Measurements from ENCODE around the gene CCSER1. TPM values are rescaled to one million over a fixed set of nuclear protein-coding genes. Genes with fewer than 3 reads are reported as not detected.

CCSER1 gene
- total RNA-seq, result 0.23 TPM

DNA sequence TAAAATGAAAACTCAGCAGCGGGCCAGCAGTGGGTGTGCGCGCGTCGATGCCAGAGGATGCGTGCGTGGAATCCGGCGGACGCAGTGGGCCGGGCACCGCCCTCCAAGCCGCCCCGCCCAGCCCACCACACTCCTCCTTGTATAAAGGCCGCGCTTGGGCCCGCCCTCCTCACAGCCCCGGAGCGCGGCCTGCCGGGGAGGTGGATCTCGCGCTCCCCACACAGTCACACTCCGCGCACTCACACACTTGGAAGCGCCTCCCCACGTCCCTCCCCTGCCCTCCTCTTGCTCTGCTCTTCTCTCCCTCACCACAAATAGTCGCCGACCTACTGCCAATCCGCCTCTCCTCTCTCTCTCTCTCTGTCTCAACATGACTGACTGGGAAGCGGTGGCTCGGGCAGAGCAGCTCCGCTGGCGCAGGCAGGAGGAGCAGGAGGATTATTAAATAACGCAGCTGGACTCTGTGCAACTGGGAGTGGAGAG is at the start of gene CCSER1:
CCSER1 (plus strand) TSS at position 172 of the 483 bp plus-strand sequence.
- ATAC-seq, result peak; percentile 84
- peak; percentile 54 for DNase-seq (ENCODE audit: low spot score)

DNA sequence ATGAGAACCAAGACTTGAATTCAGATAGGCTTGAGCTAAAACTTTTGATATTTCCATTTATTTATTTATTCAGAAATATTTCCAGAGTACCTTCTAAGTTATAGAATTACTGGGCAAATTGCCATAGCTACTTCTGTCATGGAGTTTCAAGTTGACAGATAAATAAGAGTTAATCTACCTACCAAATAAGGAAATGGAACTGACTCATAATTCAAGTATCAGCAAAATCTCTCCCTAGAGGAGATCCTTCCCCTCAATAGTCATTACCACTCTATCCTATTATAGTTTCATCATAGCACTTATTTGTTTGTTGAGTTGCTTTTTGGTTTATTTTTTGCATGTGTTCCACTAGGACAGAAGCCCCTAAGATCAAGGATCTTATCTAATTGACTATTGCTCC is 48.8 kb upstream of the CCSER1 start:
- no peak for ATAC-seq

DNA sequence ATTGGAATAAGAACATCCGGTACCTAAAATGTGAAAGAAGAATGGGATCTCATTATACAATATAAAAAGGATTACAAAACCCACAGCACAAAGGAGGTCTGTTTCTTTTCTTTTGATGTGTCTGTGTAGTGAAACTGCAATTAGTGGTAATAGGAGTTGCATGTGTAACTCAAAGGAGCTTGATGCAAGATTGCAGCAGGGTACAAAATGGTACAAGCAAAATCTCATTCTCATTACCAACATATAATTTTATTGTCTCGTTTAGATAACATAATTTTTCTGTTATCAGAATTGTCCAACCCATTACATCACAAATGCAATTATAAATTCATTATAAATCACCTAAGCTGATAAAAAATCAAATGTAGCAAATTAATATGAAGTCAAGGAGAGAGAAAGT is 47.1 kb upstream of the CCSER1 start:
- DNase-seq (ENCODE audit: low spot score) (no peak), ATAC-seq (no peak)

More for the DNA sequence above, 48.8 kb upstream of the CCSER1 start:
- DNase-seq (ENCODE audit: low spot score), result no peak

DNA sequence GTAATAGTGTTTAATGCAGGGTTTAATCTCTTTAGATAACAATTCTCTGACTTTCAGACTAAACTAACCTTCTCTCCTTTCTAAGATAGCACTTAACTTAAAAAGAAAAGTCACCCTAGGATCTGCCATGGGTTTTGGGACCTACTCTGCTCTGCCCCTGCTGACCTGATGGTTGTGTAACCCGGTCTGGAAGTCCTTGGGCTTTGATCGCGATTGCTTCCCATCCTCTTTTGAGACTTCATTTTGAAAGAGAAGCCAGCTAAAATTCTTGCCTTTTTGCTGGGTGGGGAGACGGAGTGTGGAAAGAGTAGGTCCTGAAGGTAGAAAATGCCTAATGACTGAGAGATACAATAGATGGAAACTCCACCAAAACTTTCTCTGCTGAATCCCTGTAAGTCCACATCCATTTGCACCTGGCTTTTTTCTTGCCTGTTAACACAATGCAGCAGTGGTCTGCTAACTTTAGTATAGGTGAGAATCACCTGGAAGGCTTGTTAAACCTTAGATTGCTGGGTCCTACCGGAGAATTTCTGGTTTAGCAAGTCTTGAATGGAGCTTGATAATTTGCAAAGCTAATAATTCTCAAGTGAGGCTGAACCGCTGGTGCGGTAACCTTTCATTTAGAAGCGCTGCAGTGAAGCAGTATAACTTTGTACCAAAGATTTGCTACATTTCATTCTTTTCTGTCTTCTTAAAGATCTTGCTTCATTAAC is 45.6 kb upstream of the CCSER1 start:
- ATAC-seq (no peak), DNase-seq (ENCODE audit: low spot score) (no peak)

DNA sequence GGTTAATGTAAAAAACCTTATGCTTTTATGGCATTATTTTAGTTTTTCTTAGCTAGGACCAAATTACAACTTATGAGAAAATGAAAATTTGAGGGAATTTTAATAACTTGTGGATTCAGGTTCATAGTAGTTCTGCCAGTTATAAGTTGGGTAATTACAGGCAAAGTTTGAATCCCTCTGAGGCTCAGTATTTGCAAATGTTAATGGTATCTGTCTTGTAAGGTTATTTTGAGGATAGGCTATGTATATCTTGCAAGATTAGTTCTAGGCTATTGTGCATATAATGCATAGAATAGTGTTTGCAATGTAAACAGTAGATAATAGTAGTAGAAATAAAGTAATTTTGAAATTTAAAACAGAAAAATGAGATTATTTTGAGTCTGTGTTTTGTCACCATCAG is 44.7 kb upstream of the CCSER1 start:
- DNase-seq (ENCODE audit: low spot score), result no peak
- ATAC-seq, result no peak

DNA sequence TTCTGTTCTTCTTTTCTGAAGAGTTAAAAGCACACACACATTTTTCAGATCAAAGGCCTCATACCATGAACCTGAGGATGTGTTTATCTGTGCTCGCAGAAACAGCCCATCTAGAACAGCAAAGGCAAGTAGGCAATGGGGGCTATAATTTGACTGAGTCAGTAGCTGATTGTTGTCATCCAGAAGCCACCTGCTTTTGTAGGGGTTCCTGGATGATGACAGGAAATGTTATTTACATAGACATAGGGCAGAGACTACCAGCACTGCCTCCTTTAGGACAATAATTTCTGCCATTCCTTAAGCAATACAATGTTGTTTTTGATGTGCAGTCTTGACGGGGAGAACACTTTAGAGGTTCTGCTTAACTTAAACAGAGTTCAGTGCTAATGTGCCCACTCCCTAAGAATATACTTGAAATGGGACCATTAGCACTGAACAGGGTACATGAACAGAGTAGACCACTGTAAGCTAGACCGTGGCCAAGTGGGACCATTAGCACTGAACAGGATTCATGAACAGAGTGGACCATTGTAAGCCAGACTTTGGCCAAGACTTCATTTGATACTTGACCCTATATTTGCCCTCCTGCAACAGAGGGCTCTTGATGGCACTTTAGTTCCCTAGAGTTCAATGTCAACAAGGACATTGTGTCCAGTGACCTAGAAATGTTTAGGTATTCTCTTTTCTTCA is 42.8 kb upstream of the CCSER1 start:
- DNase-seq (ENCODE audit: low spot score) (no peak), ATAC-seq (no peak)

DNA sequence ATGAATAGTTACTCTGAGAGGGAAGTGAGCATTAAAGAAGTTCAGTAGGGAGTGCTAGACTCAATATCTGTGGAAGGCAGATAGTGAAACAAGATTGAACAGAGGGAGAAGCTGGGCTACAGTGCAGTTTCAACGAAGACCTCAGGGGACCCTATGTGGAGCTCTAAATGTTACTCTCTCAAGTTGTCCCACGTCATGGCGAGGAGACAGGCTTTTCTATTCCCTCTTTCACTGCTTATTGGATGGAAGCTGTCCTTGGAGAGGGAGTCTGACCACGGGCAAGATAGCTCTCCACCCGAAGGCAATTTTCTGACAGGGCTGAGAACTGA is 42.3 kb upstream of the CCSER1 start:
- no peak for ATAC-seq
- no peak for DNase-seq (ENCODE audit: low spot score)

DNA sequence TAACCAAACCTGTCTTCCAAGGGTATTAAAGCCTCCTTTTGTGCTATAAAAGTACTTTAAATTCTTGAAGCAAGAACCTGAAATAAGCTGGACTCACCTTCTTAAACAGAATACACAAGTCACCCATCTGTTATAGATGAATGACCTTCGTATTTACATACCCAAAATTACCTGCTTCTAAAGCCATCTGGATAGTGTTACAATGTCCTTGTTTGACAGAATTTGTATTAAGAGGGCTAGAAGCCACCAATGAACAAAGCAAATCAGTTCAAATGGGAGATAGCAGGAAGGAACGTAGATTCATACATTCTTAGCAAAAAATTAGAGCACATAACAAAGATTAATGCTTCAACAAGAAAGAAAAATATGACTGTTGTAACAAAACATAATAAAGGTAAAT is 33.7 kb upstream of the CCSER1 start:
- DNase-seq (ENCODE audit: low spot score), result no peak
- ATAC-seq, result no peak

DNA sequence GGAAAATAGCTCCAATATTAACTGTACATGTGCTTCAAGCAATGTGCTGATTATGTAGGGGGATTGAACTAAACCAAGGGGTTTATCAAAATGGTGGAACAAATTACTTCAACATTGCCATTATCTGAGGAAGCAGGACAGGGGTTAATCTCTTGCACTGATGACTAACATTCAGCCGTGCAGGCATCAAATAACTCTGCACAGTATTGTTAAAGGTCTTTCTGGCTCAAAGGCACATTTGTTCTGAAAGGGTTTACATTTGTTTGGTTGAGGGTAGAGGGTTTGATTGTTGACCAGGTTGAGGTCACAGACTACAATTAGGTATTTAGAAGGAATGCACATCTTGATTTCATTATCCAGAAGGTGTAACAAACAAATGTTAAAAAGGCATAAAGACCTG is 32.2 kb upstream of the CCSER1 start:
- ATAC-seq, result no peak
- no peak for DNase-seq (ENCODE audit: low spot score)

DNA sequence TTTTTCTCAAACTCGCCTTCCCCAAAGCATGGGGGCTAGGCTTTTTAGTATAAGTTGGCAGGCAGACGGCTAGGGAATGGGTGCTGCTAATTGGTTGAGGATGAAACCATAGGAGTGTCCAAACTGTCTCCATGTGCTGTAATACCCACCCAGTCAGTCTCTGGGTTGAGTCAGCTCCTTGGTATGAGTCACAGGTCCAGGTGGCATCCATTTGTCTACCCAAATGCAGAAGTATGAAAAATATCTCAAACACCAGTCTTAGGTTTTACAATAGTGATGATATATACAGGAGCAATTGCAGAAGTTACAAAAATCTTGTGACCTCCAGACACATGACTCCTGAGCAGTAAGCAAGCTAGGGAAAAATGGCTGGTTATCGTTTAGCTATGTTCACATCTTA is 27.4 kb upstream of the CCSER1 start:
- ATAC-seq (no peak), DNase-seq (ENCODE audit: low spot score) (no peak)

DNA sequence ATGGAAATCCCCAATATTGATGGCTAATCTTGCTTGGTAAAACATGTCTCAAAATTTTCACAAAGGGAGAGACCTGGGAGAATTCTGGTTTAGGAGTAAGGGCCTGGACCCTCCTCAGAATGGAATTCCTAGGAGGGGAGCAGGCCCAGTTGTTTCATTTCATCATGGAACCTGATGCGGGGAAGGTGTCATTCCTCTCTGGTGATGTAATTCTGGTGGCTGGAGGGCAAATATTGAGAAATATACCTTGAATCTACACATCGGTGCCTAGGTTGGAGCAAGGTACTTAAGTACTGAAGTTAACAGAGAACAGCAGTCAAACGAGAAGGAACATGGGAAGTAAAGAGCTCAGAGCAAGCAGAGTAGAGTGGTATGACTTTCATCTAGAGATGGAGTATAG is 23.2 kb upstream of the CCSER1 start:
- ATAC-seq (no peak), DNase-seq (ENCODE audit: low spot score) (no peak)

DNA sequence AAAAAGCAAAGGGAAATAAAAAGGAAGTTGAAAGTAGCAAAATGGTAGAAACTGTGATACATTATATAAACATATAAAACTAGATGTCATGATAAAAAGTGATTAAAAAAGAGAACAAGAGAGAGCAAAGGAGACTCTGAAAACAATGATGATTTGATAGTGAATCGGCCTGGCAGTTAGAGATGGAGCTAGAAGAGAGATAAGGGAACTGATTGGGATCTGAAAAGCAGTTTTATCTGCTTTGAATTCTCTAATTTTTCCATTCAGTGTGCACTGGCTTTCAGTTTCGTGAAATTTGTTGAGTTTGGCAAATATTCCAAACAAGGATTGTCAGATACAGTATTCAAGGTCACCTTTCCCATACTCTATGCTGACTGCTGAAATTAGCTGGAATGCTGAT is 21.9 kb upstream of the CCSER1 start:
- ATAC-seq, result no peak
- DNase-seq (ENCODE audit: low spot score), result no peak

DNA sequence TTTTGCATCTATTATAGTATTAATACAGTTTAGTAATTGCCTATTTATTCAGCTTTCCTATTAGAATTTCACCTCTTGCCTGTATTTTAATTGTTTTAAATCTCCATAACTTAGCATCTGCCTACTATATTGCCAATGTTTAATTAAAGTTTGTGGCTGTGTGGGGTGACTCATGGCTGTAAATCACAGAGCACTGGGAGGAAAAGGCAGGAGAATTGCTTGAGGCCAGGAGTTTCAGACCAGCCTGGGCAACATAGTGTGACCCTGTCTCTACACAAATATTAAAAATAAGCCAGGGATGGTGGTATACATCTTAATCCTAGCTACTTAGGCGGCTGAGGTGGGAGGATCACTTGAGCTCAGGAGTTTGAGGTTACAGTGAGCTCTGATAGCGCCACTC is 14.5 kb upstream of the CCSER1 start:
- ATAC-seq, result no peak

DNA sequence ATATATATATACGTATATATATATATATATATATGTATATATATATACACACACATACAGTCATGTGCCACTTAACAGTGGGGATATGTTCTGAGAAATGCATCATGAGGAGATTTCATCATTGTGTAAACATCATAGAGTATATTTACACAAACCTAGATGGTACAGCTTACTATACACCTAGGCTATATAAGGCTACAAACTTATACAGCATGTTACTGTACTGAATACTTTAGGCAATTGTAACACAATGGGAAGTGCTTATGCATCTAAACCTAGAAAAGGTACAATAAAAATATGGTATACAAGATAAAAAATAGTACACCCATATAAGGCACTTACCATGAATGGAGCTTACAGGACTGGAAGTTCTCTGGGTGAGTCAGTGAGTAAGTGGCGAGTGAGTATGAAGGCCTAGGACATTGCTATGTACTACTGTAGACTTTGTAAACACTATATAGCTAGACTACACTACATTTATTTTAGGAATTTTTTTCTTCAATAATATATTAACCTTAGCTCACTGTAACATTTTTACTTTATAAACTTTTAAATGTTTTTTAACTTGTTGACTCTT is 13.2 kb upstream of the CCSER1 start:
- no peak for ATAC-seq

More for the DNA sequence above, 14.5 kb upstream of the CCSER1 start:
- DNase-seq (ENCODE audit: low spot score), result no peak

DNA sequence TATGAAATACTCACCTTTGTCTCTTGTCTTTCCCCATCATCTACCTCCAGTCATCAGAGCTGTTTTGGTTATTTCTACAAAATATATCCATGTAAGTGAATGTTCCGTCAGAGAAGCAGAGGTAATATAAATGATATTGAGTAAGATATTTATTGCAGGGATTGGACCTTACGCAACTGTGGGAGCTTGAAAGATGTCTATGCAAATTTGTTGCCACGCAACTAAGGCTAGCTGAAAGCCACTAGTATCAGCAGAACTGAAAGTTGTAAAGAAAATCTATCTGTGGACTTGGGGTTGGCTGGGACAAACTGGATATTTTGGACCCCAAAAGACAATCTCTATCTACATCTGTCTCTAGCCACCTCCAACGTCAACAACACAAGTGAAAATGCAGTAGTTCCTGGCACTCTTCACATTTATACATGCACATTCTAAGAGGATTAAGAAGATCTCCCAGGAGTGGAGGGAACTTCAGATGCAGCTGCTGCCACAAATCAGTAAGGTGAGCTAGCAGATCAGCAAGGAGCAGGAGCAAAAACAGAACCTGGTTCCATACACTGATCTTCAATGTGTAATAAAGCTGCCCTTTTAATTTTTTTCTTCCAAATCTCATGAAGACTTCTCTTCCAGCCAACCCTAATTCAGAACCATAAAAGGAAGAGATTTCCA is 8.5 kb upstream of the CCSER1 start:
- no peak for DNase-seq (ENCODE audit: low spot score)
- no peak for ATAC-seq

More for the DNA sequence above, 13.2 kb upstream of the CCSER1 start:
- DNase-seq (ENCODE audit: low spot score), result no peak

DNA sequence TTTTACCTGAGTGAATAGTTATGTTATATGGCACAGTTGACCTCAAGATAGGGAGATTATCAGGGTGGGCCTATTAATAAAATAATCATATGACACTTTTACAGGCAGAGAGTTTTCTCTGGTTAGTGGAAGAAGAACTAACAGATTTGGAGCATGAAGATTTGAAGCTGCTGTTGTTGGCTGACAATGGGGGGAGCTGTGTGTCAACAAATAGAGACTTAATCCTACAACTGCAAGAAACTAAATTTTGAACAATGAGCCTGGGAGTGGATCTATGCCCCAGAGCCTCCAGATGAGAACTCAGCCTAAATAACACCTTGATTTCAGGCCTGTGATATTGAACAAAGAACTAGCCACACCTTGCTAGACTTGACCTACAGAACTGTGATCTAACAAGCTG is 7.2 kb upstream of the CCSER1 start:
- ATAC-seq (no peak), DNase-seq (ENCODE audit: low spot score) (no peak)

DNA sequence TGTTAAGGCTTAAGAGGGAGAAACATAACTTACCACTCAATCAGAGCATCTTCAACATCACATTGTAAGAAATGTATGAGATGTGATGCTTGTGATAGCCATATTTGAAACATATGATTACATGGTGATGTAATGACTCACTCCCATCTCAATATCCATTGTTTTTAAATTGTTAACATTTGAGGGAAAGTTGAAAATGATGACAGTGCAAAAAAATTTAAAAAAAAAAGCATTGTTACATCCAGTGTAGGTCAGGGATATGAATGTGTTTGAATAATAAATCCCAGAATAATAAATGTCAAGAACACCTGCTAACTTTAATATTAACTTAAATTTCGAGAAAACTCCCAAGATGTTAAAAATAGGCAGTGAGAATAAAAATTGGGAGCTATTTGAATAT is 6.4 kb upstream of the CCSER1 start:
- DNase-seq (ENCODE audit: low spot score), result no peak
- no peak for ATAC-seq

DNA sequence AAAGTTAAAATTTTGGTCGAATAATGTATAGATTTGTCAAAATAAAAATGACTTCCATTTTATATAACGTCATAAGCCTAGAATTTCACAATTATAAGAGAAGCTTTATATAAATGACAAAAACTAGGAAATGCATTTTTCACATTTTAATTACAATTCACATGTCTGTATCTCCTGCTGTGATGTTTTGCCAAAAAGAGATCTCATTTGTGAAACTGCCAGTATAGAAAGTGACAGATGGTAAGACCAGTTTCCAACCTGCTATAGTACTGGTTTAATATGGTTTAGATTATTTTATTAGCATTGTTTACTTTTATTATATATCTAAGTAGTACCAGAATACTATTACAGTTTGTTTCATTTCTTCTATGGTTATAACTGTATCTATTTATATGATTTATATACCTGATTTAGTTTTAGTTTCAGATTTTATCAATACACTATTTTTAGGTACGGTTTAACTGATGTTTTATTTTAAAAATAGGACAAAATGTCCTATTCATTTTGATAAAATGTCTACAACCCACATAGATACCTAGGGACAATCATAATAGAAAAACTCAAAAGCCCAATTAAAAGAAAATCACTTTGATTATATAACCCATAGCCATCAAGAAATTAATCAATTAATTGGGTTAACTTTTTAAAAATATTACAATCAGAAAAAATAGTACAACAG is 5.4 kb upstream of the CCSER1 start:
- ATAC-seq (no peak), DNase-seq (ENCODE audit: low spot score) (no peak)

DNA sequence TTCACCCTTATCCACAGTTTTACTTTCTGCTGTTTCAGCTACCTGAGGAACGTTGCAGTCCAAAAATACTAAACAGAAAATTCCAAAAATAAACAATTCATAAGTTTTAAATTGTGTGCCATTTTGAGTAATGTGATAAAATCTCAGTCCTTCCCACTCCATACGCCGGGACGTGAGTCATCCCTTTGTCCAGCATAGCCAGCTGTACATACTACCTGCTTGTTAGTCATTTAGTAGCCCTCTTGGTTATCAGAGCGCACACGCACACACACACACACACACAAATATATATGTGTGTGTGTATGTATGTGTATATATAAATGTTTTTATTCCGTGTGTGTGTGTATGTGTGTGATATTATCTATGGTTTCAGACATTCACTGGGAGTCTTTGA is 4.8 kb upstream of the CCSER1 start:
- no peak for ATAC-seq

DNA sequence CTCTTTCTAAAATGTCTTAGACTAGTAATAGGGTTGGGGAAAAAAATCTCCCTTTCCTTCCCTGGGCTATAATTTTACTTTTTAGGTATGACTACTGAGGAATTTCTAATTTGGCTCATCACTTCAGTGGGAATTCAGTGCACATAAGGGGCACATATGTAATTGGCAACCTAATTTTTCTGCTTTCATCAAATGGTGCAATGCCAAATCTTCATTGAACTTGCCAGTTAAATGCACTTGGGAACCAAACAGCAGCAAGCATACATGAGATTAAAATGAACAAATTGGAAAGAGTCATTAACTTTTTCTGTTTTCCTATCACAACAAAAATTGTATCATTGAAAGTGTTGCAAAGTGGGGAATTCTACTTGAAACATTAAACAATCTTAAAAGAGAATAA is 2.9 kb upstream of the CCSER1 start:
- ATAC-seq (no peak), DNase-seq (ENCODE audit: low spot score) (no peak)

More for the DNA sequence above, 4.8 kb upstream of the CCSER1 start:
- DNase-seq (ENCODE audit: low spot score), result no peak

DNA sequence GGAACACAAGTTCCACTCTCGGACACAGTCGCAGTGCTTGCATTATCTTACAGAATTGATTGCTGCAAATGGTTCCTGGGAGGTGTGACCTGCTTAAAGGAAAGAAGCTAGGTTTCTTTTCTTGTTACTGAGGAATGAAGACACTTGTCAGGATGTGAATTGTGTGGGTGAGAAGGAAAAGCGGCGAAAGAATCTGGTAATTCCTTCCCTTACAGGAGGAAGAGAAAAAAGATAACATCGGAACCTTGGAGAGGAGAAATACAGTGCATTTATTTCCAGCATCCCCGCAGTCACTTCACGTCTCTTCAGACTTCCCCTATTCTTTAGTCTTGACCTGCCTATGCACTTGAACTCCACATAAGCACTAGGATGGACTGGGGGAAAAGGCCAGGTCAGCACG is 389 bp upstream of the CCSER1 start:
- ATAC-seq (no peak), DNase-seq (ENCODE audit: low spot score) (no peak)

Measured in left lobe of liver (tissue), 2 donors.